Measurements from ENCODE around the gene TAB2. TPM values are rescaled to one million over a fixed set of nuclear protein-coding genes. Genes with fewer than 3 reads are reported as not detected.
A peak's percentile ranks its signal among the peaks of the same experiment; 100 is the strongest.

The TAB2 gene
- total RNA-seq, 1 donor from 2014 or later: 69.0 TPM

DNA sequence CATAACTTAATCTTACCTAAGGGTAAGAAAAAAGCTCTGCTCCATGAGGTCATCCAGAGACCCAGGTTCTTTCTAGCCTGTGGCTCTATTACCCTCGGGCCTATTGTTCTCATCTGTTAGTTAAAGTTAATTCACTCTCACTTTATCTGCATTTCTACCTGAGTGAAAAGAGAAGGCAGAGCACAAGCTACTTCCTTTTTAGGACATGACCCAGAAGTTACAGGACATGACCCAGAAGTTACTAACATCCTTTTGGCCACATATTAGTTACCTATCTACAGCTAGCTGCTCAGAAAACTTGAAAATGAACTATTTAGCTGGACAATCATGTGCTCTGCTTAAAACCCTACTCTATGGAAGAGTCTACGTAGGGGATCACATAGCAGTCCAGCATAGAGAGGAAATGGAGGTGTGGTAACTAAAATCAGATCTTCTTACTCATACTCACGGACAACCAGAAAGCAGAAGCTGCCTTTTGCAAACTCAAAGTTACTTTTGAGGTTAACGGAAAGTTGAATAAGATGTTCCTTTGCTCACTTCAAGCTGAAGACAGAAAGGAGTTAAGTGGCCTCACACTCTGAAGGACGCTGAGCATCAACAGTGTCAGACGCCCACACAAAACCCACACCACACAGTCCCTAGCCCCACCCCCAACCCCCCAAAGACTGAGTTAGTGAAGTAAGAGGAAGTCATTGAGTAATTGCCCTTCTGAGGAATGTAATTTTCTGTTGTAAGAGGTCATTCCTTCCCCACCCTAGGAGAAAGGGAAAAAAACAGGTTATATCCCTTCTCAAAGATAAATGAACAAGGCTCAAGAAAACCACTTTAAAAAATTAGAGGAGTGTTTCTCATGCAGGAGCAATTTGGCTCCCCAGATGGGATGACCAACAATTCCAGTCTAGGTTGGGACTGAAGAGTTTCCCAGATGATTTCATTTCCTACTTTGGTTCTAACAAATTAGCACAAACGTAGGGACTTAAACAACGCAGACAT lies 45.9 kb upstream of the TAB2 start:
- TF ChIP-seq, protein P1, sequence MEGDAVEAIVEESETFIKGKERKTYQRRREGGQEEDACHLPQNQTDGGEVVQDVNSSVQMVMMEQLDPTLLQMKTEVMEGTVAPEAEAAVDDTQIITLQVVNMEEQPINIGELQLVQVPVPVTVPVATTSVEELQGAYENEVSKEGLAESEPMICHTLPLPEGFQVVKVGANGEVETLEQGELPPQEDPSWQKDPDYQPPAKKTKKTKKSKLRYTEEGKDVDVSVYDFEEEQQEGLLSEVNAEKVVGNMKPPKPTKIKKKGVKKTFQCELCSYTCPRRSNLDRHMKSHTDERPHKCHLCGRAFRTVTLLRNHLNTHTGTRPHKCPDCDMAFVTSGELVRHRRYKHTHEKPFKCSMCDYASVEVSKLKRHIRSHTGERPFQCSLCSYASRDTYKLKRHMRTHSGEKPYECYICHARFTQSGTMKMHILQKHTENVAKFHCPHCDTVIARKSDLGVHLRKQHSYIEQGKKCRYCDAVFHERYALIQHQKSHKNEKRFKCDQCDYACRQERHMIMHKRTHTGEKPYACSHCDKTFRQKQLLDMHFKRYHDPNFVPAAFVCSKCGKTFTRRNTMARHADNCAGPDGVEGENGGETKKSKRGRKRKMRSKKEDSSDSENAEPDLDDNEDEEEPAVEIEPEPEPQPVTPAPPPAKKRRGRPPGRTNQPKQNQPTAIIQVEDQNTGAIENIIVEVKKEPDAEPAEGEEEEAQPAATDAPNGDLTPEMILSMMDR (IDR thresholded peaks at IDR 0.05): no peak
- DNase-seq: peak; percentile 31
- no peaks in the 10 kb centered on the region for H3K27me3 Mint-ChIP-seq
- no peaks in the 10 kb centered on the region for H3K36me3 Mint-ChIP-seq (ENCODE audit: low read depth)
- peak; percentile 90 for ATAC-seq (ENCODE audit: low read depth)
- no peaks in the 10 kb centered on the region for H3K9me3 Mint-ChIP-seq
- CTCF ChIA-PET: interaction anchor here (0.6 to 1.5 kb wide), 3 partner anchors 40 to 189 kb away, joined by 3 to 5 read pairs (median 5); no protein-coding TSS in a partner anchor
- intact Hi-C loops (cut with micrococcal nuclease): loop anchor here (1.0 to 5.0 kb wide), 5 partner anchors 25 to 79 kb away; partner anchors contain the start of gene TAB2
- peak overlapping the region; percentile 98 for H3K27ac Mint-ChIP-seq
- POLR2A ChIA-PET: interaction anchor here (0.6 to 2.6 kb wide), 14 partner anchors 9 to 896 kb away, joined by 3 to 29 read pairs (median 4); partner anchors contain the start of gene TAB2
- H3K4me3 Mint-ChIP-seq: peak overlapping the region; percentile 78
- H3K4me1 Mint-ChIP-seq: peaks cover 60% of the 10 kb centered on the region

- Mint-ChIP-seq H3K36me3 (ENCODE audit: low read depth) (no peaks in the 10 kb centered on the region), H3K27me3 (no peaks in the 10 kb centered on the region), H3K27ac (peak overlapping the region; percentile 75), H3K4me3 (peak overlapping the region; percentile 11), H3K4me1 (peaks cover 48% of the 10 kb centered on the region), H3K9me3 (no peaks in the 10 kb centered on the region)
- TF ChIP-seq, protein P1 (IDR thresholded peaks at IDR 0.05): no peak
- ATAC-seq (ENCODE audit: low read depth): peak; percentile 15
- DNase-seq: peak; percentile 23
- CTCF ChIA-PET: interaction anchor here (1.0 kb wide), 1 partner anchor 159 kb away, joined by 4 read pairs; no protein-coding TSS in a partner anchor
- intact Hi-C loops (cut with micrococcal nuclease): loop anchor here (2.0 to 5.0 kb wide), 3 partner anchors 36 to 81 kb away; no protein-coding TSS in a partner anchor
- POLR2A ChIA-PET: interaction anchor here (1.0 to 1.4 kb wide), 2 partner anchors 27 to 44 kb away, joined by 4 read pairs; partner anchors contain the start of gene TAB2
These were observed 44.2 kb upstream of the TAB2 start for GRCh38 chr6:149273318-149273717.

- H3K27me3 Mint-ChIP-seq: no peaks in the 10 kb centered on the region
- ATAC-seq (ENCODE audit: low read depth) (no peak), DNase-seq (no peak)
- no peaks in the 10 kb centered on the region for H3K9me3 Mint-ChIP-seq
- H3K4me1 Mint-ChIP-seq: peaks cover 47% of the 10 kb centered on the region
- no peaks in the 10 kb centered on the region for H3K36me3 Mint-ChIP-seq (ENCODE audit: low read depth)
- ChIA-PET POLR2A (no interaction called here), CTCF (interaction anchor here (1.8 kb wide), 1 partner anchor 85 kb away, joined by 5 read pairs; no protein-coding TSS in a partner anchor)
- intact Hi-C loops (cut with micrococcal nuclease): no loop called here
- H3K27ac Mint-ChIP-seq: no peak overlapping the region
- H3K4me3 Mint-ChIP-seq: no peak overlapping the region
- TF ChIP-seq, protein P1 (IDR thresholded peaks at IDR 0.05): no peak
These were observed 41.9 kb upstream of the TAB2 start for GRCh38 chr6:149275621-149276020.

DNA sequence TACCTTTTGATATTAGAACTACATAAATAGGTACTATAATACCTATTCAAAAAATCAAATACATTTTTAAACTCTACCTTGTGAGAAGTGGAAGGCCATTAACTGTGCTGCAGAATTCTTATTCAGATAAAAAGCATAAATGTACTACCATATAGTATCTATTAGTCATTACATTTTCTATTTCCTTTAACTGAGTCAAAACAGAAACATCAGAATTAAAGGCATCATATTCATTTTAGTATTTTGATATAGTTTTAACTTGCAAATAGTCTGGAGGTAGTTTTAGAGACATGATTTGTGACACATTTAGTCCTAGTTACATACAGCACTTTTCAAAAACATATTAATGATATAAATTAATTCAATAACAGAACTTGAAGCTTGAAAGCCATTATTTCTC lies 39.9 kb upstream of the TAB2 start:
- Mint-ChIP-seq H3K4me3 (no peak overlapping the region), H3K36me3 (ENCODE audit: low read depth) (no peaks in the 10 kb centered on the region), H3K27me3 (no peaks in the 10 kb centered on the region), H3K9me3 (no peaks in the 10 kb centered on the region), H3K27ac (no peak overlapping the region), H3K4me1 (peaks cover 27% of the 10 kb centered on the region)
- POLR2A ChIA-PET: no interaction called here
- ATAC-seq (ENCODE audit: low read depth) (no peak), DNase-seq (no peak)
- CTCF ChIA-PET: no interaction called here
- intact Hi-C loops (cut with micrococcal nuclease): no loop called here
- TF ChIP-seq, protein P1 (IDR thresholded peaks at IDR 0.05): no peak

GRCh38 chr6:149278997-149279396 lies 38.5 kb upstream of the TAB2 start:
- Mint-ChIP-seq H3K9me3 (no peaks in the 10 kb centered on the region), H3K27me3 (no peaks in the 10 kb centered on the region), H3K36me3 (ENCODE audit: low read depth) (no peaks in the 10 kb centered on the region), H3K4me3 (no peak overlapping the region), H3K27ac (no peak overlapping the region), H3K4me1 (peaks cover 13% of the 10 kb centered on the region)
- POLR2A ChIA-PET: no interaction called here
- DNase-seq (no peak), ATAC-seq (ENCODE audit: low read depth) (no peak)
- intact Hi-C loops (cut with micrococcal nuclease): no loop called here
- CTCF ChIA-PET: no interaction called here
- TF ChIP-seq, protein P1 (IDR thresholded peaks at IDR 0.05): no peak
